M059J (cell line): ENCODE results near the gene IL4. TPM values are rescaled to one million over a fixed set of nuclear protein-coding genes. Genes with fewer than 3 reads are reported as not detected.
"Not testable (repeated sequence)": the region's sequence is repeated elsewhere in the genome, so short reads cannot be mapped to it uniquely, and the experiment has no call there.

Experiments used
- DNase-seq: peaks from one replicate; pipeline ENCODE4 v3.0.0-alpha.2; 2012; ENCODE audit warnings: low read depth
- total RNA-seq: library from RNA; depleted of rRNA; stranded (reverse); fragments of >200 nt; shearing (Covaris generic); gene quantifications from 2 replicates; pipeline ENCODE4 v1.2.3, GENCODE V29; 2014; rRNA removed

The IL4 gene
- not detected in 2 replicates for total RNA-seq

DNA sequence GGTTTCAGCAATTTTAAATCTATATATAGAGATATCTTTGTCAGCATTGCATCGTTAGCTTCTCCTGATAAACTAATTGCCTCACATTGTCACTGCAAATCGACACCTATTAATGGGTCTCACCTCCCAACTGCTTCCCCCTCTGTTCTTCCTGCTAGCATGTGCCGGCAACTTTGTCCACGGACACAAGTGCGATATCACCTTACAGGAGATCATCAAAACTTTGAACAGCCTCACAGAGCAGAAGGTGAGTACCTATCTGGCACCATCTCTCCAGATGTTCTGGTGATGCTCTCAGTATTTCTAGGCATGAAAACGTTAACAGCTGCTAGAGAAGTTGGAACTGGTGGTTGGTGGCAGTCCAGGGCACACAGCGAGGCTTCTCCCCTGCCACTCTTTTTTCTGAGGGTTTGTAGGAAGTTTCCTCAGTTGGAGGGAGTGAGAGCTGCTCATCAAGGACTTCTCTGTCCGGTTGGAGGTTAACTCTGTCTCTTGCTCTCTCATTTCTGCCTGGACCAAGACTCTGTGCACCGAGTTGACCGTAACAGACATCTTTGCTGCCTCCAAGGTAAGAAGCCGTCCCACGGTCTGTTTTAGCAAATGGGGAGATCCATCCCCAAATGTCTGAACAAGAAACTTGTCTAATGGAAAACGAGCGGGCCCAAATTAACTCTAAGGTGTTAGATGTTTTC, at the start of gene IL4:
TSS of gene IL4 (plus strand) at position 51 of the 692 bp plus-strand sequence. CDS start at position 113, 62 bp downstream.
- no peak for DNase-seq

DNA sequence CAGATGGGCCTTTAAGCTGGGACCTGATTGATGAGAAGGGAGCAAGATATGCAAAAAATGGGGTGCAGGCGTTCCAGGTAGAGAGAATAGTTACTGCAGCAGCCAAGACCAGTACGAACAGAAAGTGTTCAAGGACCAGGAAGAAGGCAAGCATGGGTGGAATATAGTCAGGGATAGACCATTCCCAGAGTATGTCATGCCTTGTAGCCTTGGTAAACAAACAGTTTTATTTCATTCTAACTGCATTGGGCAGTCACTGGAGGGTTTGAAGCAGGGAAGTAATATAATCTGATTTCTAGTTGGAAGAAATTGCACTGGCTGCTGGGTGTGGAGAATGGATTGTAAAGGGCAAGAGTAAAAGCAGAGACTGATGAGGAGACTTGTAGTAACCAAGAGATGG, 46.3 kb upstream of the IL4 start:
- DNase-seq, result no peak

DNA sequence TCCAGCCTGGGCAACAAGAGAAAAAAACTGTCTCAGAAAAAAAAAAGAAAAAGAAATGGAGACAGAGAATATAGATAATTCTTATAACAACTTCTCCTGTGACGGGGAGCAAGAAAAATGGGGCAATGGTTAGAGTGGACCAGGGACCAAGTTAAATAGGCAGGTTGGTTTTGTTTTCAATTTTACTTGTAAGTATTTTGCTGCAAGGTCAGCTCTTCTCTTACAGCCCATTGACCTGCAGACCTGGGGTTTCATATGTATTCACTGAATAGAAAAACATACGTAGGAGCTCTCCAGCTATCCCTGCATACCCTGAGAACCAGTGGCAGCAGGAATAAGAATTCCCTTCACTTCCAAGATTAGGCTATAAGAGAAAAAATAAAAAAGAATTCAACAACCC, 45.0 kb upstream of the IL4 start:
- no peak for DNase-seq

DNA sequence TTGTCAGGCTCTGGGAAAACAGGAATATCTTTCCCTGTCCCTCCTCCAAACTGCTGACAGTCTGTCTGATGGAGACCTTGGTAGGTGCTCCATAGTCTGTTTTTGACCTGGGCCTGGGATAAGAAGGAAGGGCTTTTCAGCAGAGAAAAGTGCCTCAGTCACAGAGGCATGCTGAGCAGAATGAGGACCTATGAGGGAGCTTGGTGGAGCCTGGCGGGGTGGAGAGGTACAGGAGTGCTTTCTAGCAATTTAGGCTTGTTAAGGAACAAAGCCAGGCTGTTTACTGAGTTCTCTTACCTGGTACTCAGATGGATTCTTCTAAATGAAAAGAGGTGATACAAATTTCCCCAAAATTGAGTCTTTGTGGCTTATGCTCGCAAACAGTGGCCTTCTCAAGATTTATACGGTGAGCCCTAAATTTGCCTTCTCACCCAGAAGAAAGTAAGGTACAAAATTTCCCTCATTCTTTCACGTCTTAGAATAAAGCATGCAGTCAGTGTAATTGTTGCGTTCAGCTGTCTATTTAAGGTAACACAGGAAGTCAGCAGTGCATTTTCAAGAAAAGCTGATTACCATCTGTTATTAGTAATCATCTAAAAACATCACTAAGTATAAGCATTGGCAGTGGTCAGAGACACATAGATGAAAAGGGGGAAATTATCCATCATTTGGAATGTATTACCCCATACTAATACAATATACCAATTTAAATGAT, 44.4 kb upstream of the IL4 start:
- no peak for DNase-seq

DNA sequence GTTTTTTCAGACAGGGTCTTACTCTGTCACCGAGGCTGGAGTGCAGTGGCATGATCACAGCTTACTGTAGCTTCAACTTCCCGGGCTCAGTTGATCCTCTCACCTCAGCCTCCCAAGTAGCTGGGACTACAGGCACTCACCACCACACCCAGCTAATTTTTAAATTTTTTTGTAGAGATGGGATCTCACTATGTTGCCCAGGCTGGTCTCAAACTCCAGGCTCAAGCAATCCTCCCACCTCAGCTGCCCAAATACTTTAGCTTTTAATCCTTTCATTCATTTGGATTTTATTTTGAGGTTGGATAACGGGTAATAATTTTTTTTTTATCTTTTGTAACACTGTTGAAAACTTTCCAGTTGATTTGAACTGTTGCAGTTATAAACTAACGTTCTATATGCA, 40.2 kb upstream of the IL4 start:
- not testable (repeated sequence) for DNase-seq

DNA sequence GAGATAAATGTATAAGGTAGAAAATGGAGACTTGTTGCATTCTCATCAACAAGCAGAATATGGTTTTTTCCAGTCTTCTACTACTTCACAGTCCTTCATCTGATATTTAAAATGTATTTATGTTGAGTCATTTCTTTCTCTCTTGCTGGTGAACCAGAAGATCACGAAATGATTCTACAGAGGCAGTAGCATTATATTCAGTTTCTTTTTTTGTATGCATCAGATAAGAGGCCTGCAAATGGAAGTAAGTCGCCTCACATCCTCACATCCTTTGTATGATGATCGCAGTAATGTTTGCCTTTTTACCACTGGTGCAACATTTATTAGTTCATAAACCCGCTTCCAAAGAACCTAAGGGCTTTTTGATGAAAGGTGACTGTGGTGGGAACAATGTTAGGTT, 37.9 kb upstream of the IL4 start:
- no peak for DNase-seq

DNA sequence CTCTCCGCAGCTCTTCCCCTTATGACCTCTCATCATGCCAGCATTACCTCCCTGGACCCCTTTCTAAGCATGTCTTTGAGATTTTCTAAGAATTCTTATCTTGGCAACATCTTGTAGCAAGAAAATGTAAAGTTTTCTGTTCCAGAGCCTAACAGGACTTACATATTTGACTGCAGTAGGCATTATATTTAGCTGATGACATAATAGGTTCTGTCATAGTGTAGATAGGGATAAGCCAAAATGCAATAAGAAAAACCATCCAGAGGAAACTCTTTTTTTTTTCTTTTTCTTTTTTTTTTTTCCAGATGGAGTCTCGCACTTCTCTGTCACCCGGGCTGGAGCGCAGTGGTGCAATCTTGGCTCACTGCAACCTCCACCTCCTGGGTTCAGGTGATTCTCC, 36.5 kb upstream of the IL4 start:
- no peak for DNase-seq

DNA sequence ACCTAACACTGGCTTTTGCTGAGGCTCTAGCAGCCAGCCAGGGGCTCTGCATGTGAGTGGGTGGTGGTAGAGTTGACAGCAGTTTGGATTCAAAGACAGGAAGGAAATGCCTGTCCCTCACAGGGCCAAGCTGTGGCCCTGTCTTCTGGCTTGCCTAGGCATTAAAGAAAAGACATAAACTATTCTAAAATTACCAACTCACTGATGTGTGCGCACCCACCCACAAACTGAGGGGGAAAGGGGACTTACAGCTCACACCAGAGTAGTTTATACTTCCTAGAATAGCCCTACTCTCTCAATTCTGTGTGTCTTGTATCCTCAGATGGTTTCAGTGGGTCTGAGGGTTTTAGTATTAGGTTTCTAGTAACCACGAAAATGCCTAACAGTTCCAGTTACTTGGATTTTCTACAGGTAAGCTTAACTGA, 34.1 kb upstream of the IL4 start:
- DNase-seq, result no peak

DNA sequence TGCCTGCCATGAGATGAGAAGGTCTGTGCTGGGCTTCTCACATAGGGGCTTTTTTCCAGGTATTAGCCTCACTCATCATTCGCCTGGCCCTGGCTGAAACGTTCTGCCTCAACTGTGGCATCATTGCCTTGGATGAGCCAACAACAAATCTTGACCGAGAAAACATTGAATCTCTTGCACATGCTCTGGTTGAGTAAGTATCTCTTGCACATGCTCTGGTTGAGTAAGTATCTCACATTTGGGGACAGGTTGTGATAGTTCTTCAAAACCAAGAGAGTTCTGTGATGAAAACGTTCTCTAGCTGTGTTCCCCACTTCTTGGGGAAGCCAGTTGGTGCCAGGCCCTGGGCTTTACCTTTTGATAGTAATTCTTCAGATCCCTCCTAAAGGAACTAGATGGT, 33.2 kb upstream of the IL4 start:
- DNase-seq, result no peak

DNA sequence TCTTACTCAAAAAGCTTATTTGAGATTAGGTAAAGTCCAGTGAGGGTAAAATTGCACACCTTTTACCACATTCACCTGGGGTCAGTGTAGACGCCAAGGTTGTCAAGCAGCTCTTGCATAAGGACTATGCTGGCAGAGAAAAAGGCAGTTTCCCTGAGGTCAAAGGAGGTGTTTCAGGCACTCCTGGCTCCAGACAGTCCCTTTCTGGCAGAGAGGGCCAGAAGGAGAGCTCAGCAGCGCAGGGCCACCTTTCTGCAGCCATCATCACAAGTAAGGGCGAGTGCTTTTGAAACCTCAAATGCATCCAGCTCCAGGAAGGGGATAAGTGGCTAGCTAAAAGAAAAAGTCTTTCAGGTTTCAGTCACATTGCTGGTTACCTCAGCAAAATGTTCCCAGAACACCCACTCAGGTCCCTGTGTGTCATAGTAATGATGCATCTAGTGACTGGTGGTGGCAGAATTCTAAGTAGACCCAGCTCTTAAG, 32.5 kb upstream of the IL4 start:
- DNase-seq, result no peak

DNA sequence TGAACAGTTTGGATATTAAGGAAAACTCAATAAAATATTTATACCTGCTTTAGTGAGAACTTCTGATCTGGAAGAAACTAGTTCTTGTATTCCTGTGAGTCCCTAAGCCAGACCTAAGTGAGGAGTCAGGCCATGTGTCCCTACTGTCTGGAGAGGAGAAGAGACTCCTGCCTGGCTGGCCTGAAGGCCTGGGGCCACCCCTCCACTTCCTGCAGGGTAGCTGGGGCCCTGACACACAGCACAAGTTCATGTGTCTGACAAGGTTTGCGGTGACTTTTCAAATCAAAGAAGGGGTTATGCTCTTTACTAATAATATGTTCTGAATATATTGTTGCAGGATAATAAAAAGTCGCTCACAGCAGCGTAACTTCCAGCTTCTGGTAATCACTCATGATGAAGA, 31.9 kb upstream of the IL4 start:
- DNase-seq, result no peak

DNA sequence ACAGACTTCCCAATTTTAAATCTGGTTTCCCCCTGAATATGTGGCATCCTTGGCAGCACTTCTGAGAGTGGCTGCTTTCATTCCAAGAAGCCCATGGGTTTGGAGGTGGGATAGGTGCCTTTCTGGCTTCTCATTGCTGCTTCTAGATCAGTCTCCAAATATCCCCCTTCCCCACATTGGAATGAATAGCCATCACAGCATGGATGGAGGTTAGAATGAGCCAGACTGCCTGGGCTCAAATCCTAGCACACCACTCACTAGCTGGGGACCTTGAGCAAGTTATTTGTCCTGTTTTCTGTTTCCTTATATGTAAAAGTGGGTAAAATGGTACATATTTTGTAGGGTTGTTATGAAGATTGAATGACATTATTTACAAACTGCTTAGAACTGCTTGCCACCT, 29.6 kb upstream of the IL4 start:
- no peak for DNase-seq

DNA sequence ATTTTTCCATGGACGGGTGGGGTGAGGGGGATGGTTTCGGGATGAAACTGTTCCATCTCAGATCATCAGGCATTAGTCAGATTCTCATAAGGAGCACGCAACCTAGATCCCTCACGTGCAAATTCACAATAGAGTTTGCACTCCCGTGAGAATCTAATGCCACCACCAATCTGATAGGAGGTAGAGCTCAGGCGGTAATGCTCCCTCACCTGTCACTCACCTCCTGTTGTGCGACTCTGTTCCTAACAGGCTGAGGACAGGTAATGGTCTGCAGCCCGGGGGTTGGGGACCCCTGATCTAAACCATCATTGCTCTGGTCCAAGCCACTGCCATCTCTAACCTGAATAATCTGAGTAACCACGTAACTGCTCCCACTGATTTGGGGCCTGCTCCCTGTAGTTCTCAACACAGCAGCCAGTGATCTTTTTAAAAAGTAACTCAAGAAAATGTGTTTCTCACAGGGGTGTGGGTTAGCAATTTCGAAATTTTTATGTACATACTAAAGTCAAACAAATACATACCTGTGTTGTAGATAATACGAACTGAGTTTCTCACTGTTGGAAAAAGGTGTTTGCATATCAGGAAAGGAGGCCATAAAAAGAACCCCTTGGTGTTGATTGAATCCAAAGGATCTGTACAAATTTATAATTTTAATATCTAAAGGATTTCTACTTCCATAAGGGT, 27.1 kb upstream of the IL4 start:
- no peak for DNase-seq

DNA sequence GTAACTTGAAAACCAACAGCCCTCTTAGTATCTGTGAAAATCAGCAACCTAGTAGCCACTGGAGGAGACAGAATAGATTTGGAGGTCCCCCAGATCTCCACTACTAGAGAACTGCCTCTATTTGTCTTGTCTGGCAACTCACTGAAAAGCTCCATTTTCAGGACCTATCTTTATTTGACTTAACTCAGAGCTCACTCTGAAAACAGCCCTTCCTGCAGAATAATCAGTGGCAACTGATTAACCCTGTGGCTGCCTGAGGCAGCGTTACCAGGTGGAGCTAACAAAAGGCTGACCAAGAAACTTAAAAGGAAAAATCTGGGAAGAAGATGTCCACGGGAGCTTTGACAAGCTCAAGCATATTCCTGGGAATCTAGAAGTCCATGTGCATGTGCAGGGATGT, 26.3 kb upstream of the IL4 start:
- no peak for DNase-seq

DNA sequence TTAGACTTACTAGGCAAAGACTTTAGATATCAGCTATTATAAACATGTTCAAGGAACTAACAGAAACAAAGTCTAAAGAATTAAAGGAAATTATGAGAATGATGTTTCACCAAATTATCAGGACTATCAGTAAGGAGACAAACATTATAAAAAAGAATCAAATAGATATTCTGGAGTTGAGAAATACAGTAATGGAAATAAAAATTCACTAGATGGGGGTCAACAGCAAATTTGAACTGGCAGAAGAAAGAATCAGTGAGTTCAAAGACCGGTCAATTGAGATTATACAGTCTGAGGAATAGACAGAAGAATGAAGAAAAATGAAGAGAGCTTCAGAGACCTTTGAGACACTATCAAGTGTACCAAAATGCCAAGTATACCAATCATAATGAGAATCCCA, 25.4 kb upstream of the IL4 start:
- DNase-seq, result no peak

DNA sequence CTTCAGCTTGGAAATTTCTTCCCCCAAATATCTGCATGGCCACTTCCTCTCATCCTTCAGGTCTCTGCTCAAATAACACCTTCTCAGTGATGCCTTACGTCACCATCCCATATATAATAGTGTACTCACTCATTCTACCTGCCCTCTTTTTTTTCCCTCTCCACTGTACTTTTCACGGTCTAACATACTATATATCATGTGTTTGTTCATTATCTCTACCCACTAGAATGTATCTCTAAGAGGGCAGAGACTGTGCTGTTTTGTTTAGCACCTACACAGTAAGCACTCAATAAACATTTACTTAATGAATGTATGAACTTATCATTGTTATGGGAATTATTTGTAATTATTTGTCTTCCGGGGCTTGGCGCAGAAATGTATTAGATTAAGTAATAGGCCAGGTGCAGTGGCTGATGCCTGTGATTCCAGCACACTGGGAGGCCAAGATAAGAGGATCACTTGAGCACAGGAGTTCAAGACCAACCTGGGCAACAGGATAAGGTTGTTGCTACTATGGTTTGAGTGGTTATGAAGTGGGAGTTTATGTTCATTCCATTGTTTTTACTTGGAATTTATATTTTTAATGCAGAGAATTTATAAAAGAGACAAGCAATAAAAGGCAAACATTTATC, 21.8 kb upstream of the IL4 start:
- DNase-seq, result no peak

DNA sequence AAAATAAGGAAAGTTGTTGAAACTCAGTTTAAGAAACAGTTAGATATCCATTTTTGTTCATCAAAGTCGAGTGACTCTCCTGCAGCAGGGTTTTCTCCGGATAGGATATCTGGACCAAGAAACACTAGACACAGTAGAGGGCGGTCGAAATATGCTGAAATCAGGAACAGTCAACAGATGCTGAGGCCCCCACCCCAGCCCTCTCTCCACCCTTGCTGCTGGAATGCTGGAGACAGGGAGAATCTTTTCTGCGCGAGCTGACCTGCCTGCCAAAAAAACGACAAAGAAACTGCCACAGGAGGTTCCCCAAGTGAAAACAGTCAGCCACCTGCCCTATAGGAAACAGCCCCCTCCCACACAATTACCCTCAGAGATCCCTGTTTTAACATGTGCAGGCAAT, 20.1 kb upstream of the IL4 start:
- no peak for DNase-seq

DNA sequence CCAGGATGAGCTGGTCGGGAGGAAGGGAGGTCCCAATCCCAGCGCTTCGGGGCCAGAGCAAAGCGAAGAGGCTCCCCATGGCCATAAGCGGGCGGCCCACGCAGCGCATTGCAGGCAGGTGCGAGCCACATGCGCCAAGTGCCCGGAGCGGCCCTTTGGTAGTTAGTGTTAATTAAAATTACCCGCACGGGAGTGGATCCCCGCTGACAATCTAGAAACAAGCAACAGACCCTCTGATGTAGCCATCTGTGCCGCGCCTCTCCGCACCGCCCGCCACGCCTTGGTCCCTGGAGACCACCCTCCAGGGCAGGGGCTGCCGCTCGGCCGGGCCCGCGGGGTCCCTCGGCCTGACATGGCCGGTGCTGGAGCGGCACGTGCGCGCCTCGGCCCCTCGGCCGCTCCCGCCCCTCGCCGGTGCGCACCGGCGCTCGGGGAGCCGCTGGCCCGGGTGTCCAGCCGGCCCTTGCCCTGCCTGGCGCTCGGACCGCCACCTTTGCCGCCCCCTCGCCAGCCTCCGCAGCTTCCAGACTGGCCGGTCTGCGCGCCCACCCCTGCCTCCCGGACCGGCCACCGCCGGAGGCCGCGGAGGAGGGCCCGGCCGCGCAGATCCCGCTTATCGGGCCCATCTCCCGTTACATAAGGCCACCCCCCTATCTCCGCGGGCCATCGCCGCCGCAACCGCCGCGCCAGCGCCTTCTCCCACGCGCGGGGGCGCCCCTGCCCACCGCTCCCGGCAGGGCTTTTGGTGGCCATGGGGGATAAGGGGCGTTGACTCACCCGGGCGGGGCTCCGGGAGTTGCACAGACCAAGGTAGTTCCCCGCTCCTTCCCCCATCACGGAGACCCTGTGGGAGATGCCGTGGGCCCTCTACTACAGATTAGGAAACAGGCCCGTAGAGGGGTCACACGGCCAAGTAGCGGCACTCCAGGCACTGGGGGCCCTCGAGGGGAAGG, 17.7 kb upstream of the IL4 start:
- peak; percentile 12 for DNase-seq

DNA sequence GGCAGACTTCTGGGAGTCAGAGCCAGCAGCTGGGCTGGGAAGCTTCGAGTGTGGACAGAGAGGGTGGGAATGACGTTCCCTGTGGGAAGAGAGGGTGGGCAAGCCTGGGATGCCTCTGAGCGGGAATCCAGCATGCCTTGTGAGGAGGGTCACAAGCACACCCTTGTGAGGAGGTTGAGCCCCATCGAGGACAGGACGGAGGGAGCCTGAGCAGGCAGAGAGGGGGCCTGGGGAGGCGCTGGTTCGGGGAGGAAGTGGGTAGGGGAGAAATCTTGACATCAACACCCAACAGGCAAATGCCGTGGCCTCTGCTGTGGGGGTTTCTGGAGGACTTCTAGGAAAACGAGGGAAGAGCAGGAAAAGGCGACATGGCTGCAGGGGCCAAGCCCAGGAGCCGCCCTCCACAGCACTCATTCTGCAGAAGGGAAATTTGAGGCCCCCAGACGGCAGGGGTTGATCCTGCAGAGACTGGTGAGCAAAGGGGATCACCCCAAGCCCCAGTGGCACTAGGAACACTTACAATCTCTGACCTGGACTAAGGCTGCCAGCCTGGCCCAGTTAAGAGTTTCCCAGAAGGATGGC, 16.9 kb upstream of the IL4 start:
- DNase-seq, result no peak

DNA sequence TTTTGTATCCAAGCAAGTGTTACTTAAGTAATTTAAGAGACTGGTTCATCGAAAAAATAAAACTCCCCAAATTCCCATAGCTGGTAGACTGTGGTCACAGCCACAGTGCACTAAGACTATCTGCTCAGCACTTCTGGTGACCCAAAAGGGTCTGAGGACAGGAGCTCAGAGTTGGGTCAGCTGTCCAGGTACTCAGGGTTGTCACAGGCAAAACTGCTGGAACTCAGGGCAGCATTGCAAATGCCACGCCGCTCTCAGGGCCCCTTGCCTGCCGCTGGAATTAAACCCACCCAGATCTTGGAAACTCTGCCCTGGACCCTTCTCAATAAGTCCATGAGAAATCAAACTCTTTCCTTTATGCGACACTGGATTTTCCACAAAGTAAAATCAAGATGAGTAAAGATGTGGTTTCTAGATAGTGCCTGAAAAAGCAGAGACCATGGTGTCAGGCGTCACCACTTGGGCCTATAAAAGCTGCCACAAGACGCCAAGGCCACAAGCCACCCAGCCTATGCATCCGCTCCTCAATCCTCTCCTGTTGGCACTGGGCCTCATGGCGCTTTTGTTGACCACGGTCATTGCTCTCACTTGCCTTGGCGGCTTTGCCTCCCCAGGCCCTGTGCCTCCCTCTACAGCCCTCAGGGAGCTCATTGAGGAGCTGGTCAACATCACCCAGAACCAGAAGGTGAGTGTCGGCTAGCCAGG, 16.0 kb upstream of the IL4 start, which contains the start of gene IL13:
TSS of gene IL13 (plus strand) at position 498 of the 705 bp plus-strand sequence. CDS start at position 512, 14 bp downstream.
- DNase-seq, result peak; percentile 68
